ENCODE data around the gene ATF7IP2.

The ATF7IP2 gene

DNA sequence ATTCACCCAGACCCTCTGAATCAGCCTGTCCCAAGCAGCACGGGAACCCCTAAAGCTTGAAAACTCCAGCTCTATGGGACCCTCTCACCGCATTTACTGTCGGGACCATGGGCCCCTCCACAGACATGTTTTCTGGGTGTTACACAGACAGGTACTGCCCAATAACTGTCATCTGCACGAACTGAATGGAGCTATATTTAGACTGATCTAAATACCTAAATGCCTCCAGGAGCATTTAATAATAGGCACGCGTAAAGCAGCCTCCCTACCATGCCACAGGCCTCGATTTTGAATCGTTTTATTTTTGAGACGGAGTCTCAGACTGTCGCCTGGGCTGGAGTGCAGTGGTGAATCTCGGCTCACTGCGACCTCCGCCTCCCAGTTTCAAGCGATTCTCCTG lies 144.8 kb downstream of the ATF7IP2 start:
- H3K4me3 ChIP-seq (replicated peaks; ENCODE audit: low read depth, low read length): no peak overlapping the region
- TF ChIP-seq, protein P1, sequence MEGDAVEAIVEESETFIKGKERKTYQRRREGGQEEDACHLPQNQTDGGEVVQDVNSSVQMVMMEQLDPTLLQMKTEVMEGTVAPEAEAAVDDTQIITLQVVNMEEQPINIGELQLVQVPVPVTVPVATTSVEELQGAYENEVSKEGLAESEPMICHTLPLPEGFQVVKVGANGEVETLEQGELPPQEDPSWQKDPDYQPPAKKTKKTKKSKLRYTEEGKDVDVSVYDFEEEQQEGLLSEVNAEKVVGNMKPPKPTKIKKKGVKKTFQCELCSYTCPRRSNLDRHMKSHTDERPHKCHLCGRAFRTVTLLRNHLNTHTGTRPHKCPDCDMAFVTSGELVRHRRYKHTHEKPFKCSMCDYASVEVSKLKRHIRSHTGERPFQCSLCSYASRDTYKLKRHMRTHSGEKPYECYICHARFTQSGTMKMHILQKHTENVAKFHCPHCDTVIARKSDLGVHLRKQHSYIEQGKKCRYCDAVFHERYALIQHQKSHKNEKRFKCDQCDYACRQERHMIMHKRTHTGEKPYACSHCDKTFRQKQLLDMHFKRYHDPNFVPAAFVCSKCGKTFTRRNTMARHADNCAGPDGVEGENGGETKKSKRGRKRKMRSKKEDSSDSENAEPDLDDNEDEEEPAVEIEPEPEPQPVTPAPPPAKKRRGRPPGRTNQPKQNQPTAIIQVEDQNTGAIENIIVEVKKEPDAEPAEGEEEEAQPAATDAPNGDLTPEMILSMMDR (IDR thresholded peaks at IDR 0.05; ENCODE audit: low read depth, low read length, missing control alignments): no peak
- no peak for DNase-seq (ENCODE audit: extremely low read depth, low read depth)

DNA sequence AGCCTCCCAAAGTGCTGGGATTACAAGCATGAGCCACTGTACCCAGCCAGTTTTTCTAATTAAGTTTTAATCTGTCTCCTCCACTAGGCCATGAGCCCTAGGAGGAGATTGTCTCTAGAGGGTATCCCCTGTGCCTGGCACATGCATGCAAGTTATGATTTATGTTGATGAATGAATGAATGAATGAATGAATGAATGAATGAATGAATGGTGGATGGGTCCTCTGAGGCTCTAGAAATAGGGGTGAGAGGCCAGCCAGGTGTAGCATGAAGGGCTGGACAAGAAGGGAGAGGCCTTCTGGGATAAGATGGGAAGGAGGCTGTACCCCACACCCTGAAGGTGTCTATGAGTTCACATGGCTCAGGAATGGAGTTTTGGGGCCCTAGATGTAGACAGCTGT lies 145.7 kb downstream of the ATF7IP2 start:
- DNase-seq (ENCODE audit: extremely low read depth, low read depth): no peak
- TF ChIP-seq, protein P1 (IDR thresholded peaks at IDR 0.05; ENCODE audit: low read depth, low read length, missing control alignments): no peak
- no peak overlapping the region for H3K4me3 ChIP-seq (replicated peaks; ENCODE audit: low read depth, low read length)

Measured in HFF-Myc (cell line).